SJCRH30 (cell line): ENCODE results near the gene GPC3. TPM values are rescaled to one million over a fixed set of nuclear protein-coding genes. Genes with fewer than 3 reads are reported as not detected.
"Not testable (repeated sequence)": the region's sequence is repeated elsewhere in the genome, so short reads cannot be mapped to it uniquely, and the experiment has no call there.

ENCODE experiments used
- DNase-seq, 2 experiments: peaks; one replicate each; pipeline ENCODE4 v3.0.0-alpha.2; 2015 to 2020
- H3K27ac ChIP-seq: fragments of 250-450 bp; sonication (Bioruptor Pico); 2 replicates; pipeline ENCODE4 v1.5.1; 2020; ENCODE audit warnings: mild to moderate bottlenecking, moderate library complexity
- H3K27me3 ChIP-seq: fragments of 250-450 bp; sonication (Bioruptor Pico); 2 replicates; pipeline ENCODE4 v1.5.1; 2020; ENCODE audit warnings: mild to moderate bottlenecking, moderate library complexity
- H3K36me3 ChIP-seq: fragments of 250-450 bp; sonication (Bioruptor Pico); 2 replicates; pipeline ENCODE4 v1.5.1; 2020; ENCODE audit warnings: mild to moderate bottlenecking, moderate library complexity
- H3K4me1 ChIP-seq: fragments of 250-450 bp; sonication (Bioruptor Pico); 2 replicates; pipeline ENCODE4 v1.5.1; 2020; ENCODE audit warnings: mild to moderate bottlenecking, moderate library complexity
- H3K4me3 ChIP-seq: fragments of 250-450 bp; sonication (Bioruptor Pico); 2 replicates; pipeline ENCODE4 v1.5.1; 2020; ENCODE audit warnings: mild to moderate bottlenecking, moderate library complexity
- H3K9me3 ChIP-seq: fragments of 250-450 bp; sonication (Bioruptor Pico); replicated peaks from 2 replicates; pipeline ENCODE4 v1.5.1; 2020; ENCODE audit warnings: mild to moderate bottlenecking, moderate library complexity
- total RNA-seq: library from RNA; depleted of rRNA; stranded (reverse); fragments of >200 nt; shearing (Covaris generic); gene quantifications from 2 replicates; pipeline ENCODE4 v1.2.3, GENCODE V29; 2014

GPC3 gene
- total RNA-seq, 1 experiment from 2014 or later, result 27.6 TPM

GRCh38 chrX:133645977-133646718, 339.2 kb downstream of the GPC3 start:
- no peaks in the 10 kb centered on the region for H3K36me3 ChIP-seq
- no peaks in the 10 kb centered on the region for H3K9me3 ChIP-seq
- H3K27me3 ChIP-seq, result no peaks in the 10 kb centered on the region
- no peak overlapping the region for H3K27ac ChIP-seq
- H3K4me3 ChIP-seq, result no peak overlapping the region
- no peaks in the 10 kb centered on the region for H3K4me1 ChIP-seq
- DNase-seq, result no peak

DNA sequence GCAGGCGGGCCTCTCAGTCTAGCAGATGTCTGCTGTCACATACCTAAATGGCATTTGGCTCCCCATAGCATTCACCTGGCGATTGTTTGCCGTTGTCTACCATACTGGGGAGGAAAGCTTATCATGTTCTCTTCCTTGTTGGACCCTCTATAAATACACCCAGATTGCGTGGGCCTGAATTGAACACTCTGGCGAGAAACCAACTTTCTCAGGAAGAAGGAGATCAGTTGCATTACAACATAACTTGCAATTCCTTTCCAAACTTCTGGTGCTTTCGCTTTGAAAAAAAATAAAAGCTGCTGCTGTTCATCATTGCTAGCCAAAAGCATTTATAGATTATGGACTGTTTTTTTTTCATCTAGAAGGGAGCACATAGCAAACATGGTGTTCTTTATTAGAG, 340.1 kb downstream of the GPC3 start:
- Histone ChIP-seq H3K36me3 (no peaks in the 10 kb centered on the region), H3K4me3 (no peak overlapping the region), H3K27ac (no peak overlapping the region), H3K27me3 (no peaks in the 10 kb centered on the region), H3K4me1 (peaks cover 1% of the 10 kb centered on the region), H3K9me3 (no peaks in the 10 kb centered on the region)
- DNase-seq, result no peak

- no peaks in the 10 kb centered on the region for H3K36me3 ChIP-seq
- 0 out of 2 replicates have a peak overlapping the region, but pooled peaks have one; percentile 4 for H3K4me3 ChIP-seq
- H3K4me1 ChIP-seq, result peaks cover 7% of the 10 kb centered on the region
- DNase-seq, result peak in 1 of 2 experiments; percentile 22
- no peaks in the 10 kb centered on the region for H3K9me3 ChIP-seq
- no peaks in the 10 kb centered on the region for H3K27me3 ChIP-seq
- peak overlapping the region; percentile 37 for H3K27ac ChIP-seq
Observed at GRCh38 chrX:133640161-133641015, 345.0 kb downstream of the GPC3 start.

GRCh38 chrX:133639726-133640125, 345.7 kb downstream of the GPC3 start:
- DNase-seq, result no peak
- Histone ChIP-seq H3K27me3 (no peaks in the 10 kb centered on the region), H3K4me3 (no peak overlapping the region), H3K36me3 (no peaks in the 10 kb centered on the region), H3K9me3 (no peaks in the 10 kb centered on the region), H3K27ac (no peak overlapping the region; the same call in 1 of the 2 replicates), H3K4me1 (peaks cover 7% of the 10 kb centered on the region)

DNA sequence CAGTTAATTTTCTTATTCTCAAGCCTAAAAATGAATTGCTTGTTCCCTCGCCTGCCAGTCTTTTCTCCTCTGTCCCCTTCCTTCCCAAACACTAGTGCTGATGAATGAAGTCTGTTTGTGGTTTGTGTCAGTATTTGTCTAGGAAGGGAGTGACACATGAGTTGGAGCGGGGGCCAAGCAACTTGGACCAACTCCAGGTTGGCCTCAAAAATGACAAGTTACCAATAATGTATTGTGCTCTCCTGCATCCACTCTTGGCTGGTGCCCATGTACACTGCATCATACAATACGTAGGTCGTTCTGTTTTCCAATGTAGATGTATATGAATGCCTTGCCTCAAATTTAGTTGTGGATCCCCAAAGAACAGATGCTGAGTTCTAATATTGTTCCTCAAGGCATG, 347.1 kb downstream of the GPC3 start:
- Histone ChIP-seq H3K9me3 (no peaks in the 10 kb centered on the region), H3K27me3 (no peaks in the 10 kb centered on the region), H3K4me1 (peaks cover 7% of the 10 kb centered on the region), H3K4me3 (no peak overlapping the region), H3K27ac (no peak overlapping the region), H3K36me3 (no peaks in the 10 kb centered on the region)
- DNase-seq, result peak in 1 of 2 experiments; percentile 15

- Histone ChIP-seq H3K27me3 (no peaks in the 10 kb centered on the region), H3K4me1 (peaks cover 7% of the 10 kb centered on the region), H3K27ac (no peak overlapping the region), H3K36me3 (no peaks in the 10 kb centered on the region), H3K9me3 (no peaks in the 10 kb centered on the region), H3K4me3 (no peak overlapping the region)
- no peak for DNase-seq
Observed at GRCh38 chrX:133637765-133638164, 347.6 kb downstream of the GPC3 start.

GRCh38 chrX:133636009-133636408, 349.4 kb downstream of the GPC3 start:
- H3K27me3 ChIP-seq, result no peaks in the 10 kb centered on the region
- H3K9me3 ChIP-seq, result no peaks in the 10 kb centered on the region
- no peak overlapping the region for H3K4me3 ChIP-seq
- no peak overlapping the region for H3K27ac ChIP-seq
- no peaks in the 10 kb centered on the region for H3K36me3 ChIP-seq
- peaks cover 11% of the 10 kb centered on the region for H3K4me1 ChIP-seq
- DNase-seq, result no peak

GRCh38 chrX:133634416-133634815, 351.0 kb downstream of the GPC3 start:
- Histone ChIP-seq H3K4me1 (peaks cover 12% of the 10 kb centered on the region), H3K27me3 (no peaks in the 10 kb centered on the region), H3K4me3 (no peak overlapping the region), H3K9me3 (no peaks in the 10 kb centered on the region), H3K36me3 (no peaks in the 10 kb centered on the region), H3K27ac (no peak overlapping the region)
- DNase-seq, result no peak

GRCh38 chrX:133633950-133634349, 351.4 kb downstream of the GPC3 start:
- no peaks in the 10 kb centered on the region for H3K27me3 ChIP-seq
- no peak overlapping the region for H3K4me3 ChIP-seq
- no peaks in the 10 kb centered on the region for H3K9me3 ChIP-seq
- H3K36me3 ChIP-seq, result no peaks in the 10 kb centered on the region
- H3K4me1 ChIP-seq, result peaks cover 12% of the 10 kb centered on the region
- DNase-seq, result no peak
- H3K27ac ChIP-seq, result no peak overlapping the region

- no peaks in the 10 kb centered on the region for H3K9me3 ChIP-seq
- DNase-seq, result no peak
- H3K36me3 ChIP-seq, result no peaks in the 10 kb centered on the region
- H3K4me1 ChIP-seq, result peaks cover 12% of the 10 kb centered on the region
- no peak overlapping the region for H3K27ac ChIP-seq
- H3K27me3 ChIP-seq, result no peaks in the 10 kb centered on the region
- no peak overlapping the region for H3K4me3 ChIP-seq
Observed at GRCh38 chrX:133633162-133633561, 352.2 kb downstream of the GPC3 start.

DNA sequence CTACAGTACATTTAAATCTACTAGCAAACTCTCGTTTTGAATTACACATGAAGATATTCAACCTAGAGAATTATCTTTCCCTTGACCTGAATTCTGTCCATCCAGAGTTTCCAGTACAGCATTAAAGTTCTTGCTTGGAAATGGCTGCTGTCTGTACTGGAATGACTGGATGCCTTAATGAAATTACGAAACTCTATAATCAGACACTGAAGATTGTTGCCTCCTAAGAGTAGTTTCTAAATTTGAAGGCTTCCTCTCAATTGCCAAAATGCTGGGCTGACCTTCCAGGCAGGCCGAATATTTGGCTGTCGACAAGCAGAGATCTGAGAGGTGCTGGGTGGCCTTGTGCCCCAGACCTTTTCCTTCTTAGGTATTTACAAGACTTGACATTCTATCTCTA, 355.0 kb downstream of the GPC3 start:
- DNase-seq, result peak in 1 of 2 experiments; percentile 35
- no peak overlapping the region for H3K4me3 ChIP-seq
- H3K27ac ChIP-seq, result peak overlapping the region; percentile 67
- peaks cover 12% of the 10 kb centered on the region for H3K4me1 ChIP-seq
- H3K9me3 ChIP-seq, result no peaks in the 10 kb centered on the region
- no peaks in the 10 kb centered on the region for H3K27me3 ChIP-seq
- no peaks in the 10 kb centered on the region for H3K36me3 ChIP-seq

- no peaks in the 10 kb centered on the region for H3K36me3 ChIP-seq
- H3K27me3 ChIP-seq, result no peaks in the 10 kb centered on the region
- no peaks in the 10 kb centered on the region for H3K9me3 ChIP-seq
- H3K4me3 ChIP-seq, result no peak overlapping the region
- H3K27ac ChIP-seq, result no peak overlapping the region
- peaks cover 12% of the 10 kb centered on the region for H3K4me1 ChIP-seq
- DNase-seq, result no peak
Observed at GRCh38 chrX:133627673-133628072, 357.7 kb downstream of the GPC3 start.

DNA sequence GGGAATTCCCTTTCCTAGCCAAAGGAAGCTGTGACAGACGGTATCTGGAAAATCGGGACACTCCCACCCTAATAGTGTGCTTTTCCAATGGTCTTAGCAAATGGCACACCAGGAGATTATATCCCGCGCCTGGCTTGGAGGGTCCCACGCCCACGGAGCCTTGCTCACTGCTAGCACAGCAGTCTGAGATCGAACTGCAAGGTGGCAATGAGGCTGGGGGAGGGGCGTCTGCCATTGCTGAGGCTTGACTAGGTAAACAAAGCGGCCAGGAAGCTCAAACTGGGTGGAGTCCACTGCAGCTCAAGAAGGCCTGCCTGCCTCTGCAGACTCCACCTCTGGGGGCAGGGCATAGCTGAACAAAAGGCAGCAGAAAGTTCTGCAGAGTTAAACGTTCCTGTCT, 364.0 kb downstream of the GPC3 start:
- H3K9me3 ChIP-seq, DNase-seq, H3K36me3 ChIP-seq, H3K27ac ChIP-seq, H3K27me3 ChIP-seq, H3K4me1 ChIP-seq, H3K4me3 ChIP-seq: not testable (repeated sequence)

DNA sequence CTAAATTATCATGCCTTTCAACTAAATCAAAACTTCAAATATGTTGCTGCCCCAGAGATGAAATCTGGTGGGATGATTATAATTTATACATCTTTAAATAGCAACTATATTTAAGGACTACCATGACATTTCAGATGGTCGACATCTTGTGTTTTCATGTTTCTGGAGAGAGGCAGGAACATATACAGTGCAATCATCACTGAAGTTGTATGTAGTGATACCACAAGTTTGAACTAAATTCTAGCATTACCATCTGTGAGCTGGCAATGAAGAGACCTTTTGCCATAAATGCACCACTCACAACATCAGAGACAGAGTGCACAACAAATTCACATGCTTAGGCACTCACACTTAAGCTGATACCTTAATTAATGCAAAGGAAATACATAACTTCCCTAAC, 373.7 kb downstream of the GPC3 start:
- no peak for DNase-seq
- Histone ChIP-seq H3K4me1 (no peaks in the 10 kb centered on the region), H3K4me3 (no peak overlapping the region), H3K9me3 (no peaks in the 10 kb centered on the region), H3K27me3 (no peaks in the 10 kb centered on the region), H3K27ac (no peak overlapping the region), H3K36me3 (no peaks in the 10 kb centered on the region)

GRCh38 chrX:133610056-133610455, 375.3 kb downstream of the GPC3 start:
- Histone ChIP-seq H3K27me3 (no peaks in the 10 kb centered on the region), H3K9me3 (no peaks in the 10 kb centered on the region), H3K4me1 (no peaks in the 10 kb centered on the region), H3K27ac (no peak overlapping the region), H3K4me3 (no peak overlapping the region), H3K36me3 (no peaks in the 10 kb centered on the region)
- no peak for DNase-seq
